ENCODE measurements around the gene PALM3. TPM values are rescaled to one million over a fixed set of nuclear protein-coding genes. Genes with fewer than 3 reads are reported as not detected.
A peak's percentile ranks its signal among the peaks of the same experiment; 100 is the strongest.

PALM3 gene
- total RNA-seq, 5 donors from 2014 or later (not counting 1 experiment from before 2014, with no cell fraction given): 0.16 to 0.39 TPM; not detected in 3

- H3K36me3 ChIP-seq (ENCODE audit: control insufficient read depth in 2 of 2, extremely low read depth in 1 of 2, insufficient read depth in 1 of 2, low read length in 1 of 2): peaks cover 6% of the 10 kb centered on the region in 2 donors
- ChIA-PET POLR2A (interaction anchor here in 1 of 2 donors (0.6 kb wide), 1 partner anchor 9 kb away, joined by 5 read pairs; no protein-coding TSS in a partner anchor), CTCF (interaction anchor here in 1 of 2 donors (0.6 kb wide), 1 partner anchor 199 kb away, joined by 7 read pairs; no protein-coding TSS in a partner anchor)
- H3K4me1 ChIP-seq (ENCODE audit: control insufficient read depth in 1 of 2, extremely low read depth in 1 of 2, insufficient read depth in 2 of 2, low read length in 2 of 2): peaks cover 9 to 27% of the 10 kb centered on the region in 2 experiments
- Mint-ChIP-seq H3K9me3 (no peaks in the 10 kb centered on the region), H3K4me3 (no peak within 1 kb of the TSS), H3K36me3 (peaks cover 10% of the 10 kb centered on the region), H3K27ac (peak within 1 kb of the TSS; percentile 11 to 55), H3K27me3 (no peaks in the 10 kb centered on the region), H3K4me1 (peaks cover 20 to 28% (median 27%) of the 10 kb centered on the region in 3 donors)
- no peaks in the 10 kb centered on the region for H3K27me3 ChIP-seq (replicated peaks in 1 of 2; ENCODE audit: control insufficient read depth in 2 of 2, extremely low read depth in 1 of 2, insufficient read depth in 2 of 2, low read length in 1 of 2)
- DNase-seq: no peak
- ATAC-seq (replicated peaks in 1 of 4): no peak
- H3K9me3 ChIP-seq: no peaks in the 10 kb centered on the region
- H3K27ac ChIP-seq (ENCODE audit: low read length): no peak within 1 kb of the TSS
- H3K4me3 ChIP-seq (ENCODE audit: control insufficient read depth in 1 of 2, extremely low read depth in 1 of 2, low read length in 1 of 2): no peak within 1 kb of the TSS
- 92% methylated on average over 49 of the region's 54 CpGs for WGBS (ENCODE audit: insufficient coverage)
Observed at GRCh38 chr19:14085309-14085995, 23.6 kb upstream of the PALM3 start, which contains the start of gene C19orf67. C19orf67 (minus strand) TSS chr19:14085783; CDS start chr19:14085627, 156 bp downstream.

- no peak overlapping the region for H3K27ac ChIP-seq (ENCODE audit: low read length)
- Mint-ChIP-seq H3K27ac (peak overlapping the region; percentile 63 to 72), H3K36me3 (no peaks in the 10 kb centered on the region), H3K4me3 (peak overlapping the region; percentile 85 to 93 (median 90)), H3K4me1 (peaks cover 20 to 24% (median 21%) of the 10 kb centered on the region in 3 donors), H3K9me3 (no peaks in the 10 kb centered on the region), H3K27me3 (no peaks in the 10 kb centered on the region)
- ChIA-PET POLR2A (interaction anchor here in 1 of 2 donors (0.7 kb wide), 1 partner anchor 109 kb away, joined by 3 read pairs; no protein-coding TSS in a partner anchor), CTCF (interaction anchor here (0.5 to 2.0 kb wide), 5 partner anchors 49 to 907 kb away, joined by 4 to 10 read pairs (median 8); partner anchors contain the start of gene ASF1B (in 1 of the 2))
- DNase-seq (no peak), ATAC-seq (replicated peaks in 1 of 4) (no peak)
- H3K27me3 ChIP-seq (replicated peaks in 1 of 2; ENCODE audit: control insufficient read depth in 2 of 2, extremely low read depth in 1 of 2, insufficient read depth in 2 of 2, low read length in 1 of 2): no peaks in the 10 kb centered on the region
- H3K4me3 ChIP-seq (ENCODE audit: control insufficient read depth in 1 of 2, extremely low read depth in 1 of 2, low read length in 1 of 2): no peak overlapping the region
- WGBS (ENCODE audit: insufficient coverage): 71% methylated on average over 1 of the region's 1 CpG
- no peaks in the 10 kb centered on the region for H3K9me3 ChIP-seq
- no peaks in the 10 kb centered on the region for H3K36me3 ChIP-seq (ENCODE audit: control insufficient read depth in 2 of 2, extremely low read depth in 1 of 2, insufficient read depth in 1 of 2, low read length in 1 of 2)
- H3K4me1 ChIP-seq (ENCODE audit: control insufficient read depth in 1 of 2, extremely low read depth in 1 of 2, insufficient read depth in 2 of 2, low read length in 2 of 2): peaks cover 9 to 21% of the 10 kb centered on the region in 2 experiments
Observed at GRCh38 chr19:14082675-14082960, 20.7 kb upstream of the PALM3 start.

DNA sequence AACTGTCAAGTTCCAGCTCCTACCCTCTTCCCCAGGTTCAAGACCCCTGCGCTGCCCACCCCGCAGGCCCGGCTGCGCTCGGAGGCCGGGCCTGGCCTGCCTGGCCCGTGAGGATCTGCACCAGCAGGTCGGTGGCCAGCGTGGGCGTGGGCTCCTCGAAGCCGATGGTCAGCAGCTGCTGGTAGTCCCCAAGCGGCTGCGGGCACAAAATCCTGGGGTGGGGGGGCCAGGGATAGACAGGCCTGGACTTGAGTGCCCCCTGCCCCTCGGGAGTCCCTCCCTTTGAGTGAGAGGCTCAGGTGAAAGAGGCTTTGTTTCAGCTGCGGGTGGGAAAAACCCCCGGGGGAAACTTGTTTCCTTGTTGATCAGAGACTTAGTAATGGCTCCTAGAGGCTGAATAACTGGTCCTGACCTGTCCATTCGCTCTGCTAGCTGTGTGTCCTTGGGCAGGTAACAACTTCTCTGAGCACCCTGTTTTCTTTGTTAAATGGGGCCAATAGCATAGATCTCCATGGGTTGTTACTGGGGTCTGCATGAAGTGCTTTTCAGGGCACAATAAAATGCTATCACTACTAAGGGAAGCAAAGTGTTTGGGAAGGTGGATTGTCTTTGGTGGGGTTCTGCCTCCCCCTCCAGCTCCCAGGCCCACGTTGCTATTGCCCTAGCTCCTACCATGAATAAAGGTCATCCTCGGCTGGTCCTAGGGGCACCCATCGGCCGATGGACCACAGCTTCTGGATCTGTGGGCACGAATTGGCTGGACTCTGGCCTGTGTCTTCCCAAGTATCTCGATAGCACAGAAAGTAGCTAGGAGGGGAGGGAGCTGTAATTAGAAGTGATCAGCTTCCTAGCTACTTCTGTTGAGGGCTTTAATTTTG, 20.2 kb upstream of the PALM3 start:
- Mint-ChIP-seq H3K4me3 (peak overlapping the region; percentile 85 to 93 (median 90)), H3K4me1 (peaks cover 20 to 24% (median 21%) of the 10 kb centered on the region in 3 donors), H3K9me3 (no peaks in the 10 kb centered on the region), H3K36me3 (no peaks in the 10 kb centered on the region), H3K27ac (peak overlapping the region; percentile 91 to 93), H3K27me3 (no peaks in the 10 kb centered on the region)
- Histone ChIP-seq H3K4me1 (ENCODE audit: control insufficient read depth in 1 of 2, extremely low read depth in 1 of 2, insufficient read depth in 2 of 2, low read length in 2 of 2) (peaks cover 9 to 21% of the 10 kb centered on the region in 2 experiments), H3K4me3 (ENCODE audit: control insufficient read depth in 1 of 2, extremely low read depth in 1 of 2, low read length in 1 of 2) (peak overlapping the region; percentile 66 to 75), H3K27ac (ENCODE audit: low read length) (peak overlapping the region; percentile 68), H3K36me3 (ENCODE audit: control insufficient read depth in 2 of 2, extremely low read depth in 1 of 2, insufficient read depth in 1 of 2, low read length in 1 of 2) (no peaks in the 10 kb centered on the region), H3K27me3 (replicated peaks in 1 of 2; ENCODE audit: control insufficient read depth in 2 of 2, extremely low read depth in 1 of 2, insufficient read depth in 2 of 2, low read length in 1 of 2) (no peaks in the 10 kb centered on the region), H3K9me3 (no peaks in the 10 kb centered on the region)
- ATAC-seq (replicated peaks in 1 of 4) (no peak), DNase-seq (peak in 18 of 35 experiments; percentile 3 to 73 (median 32))
- CTCF ChIA-PET: interaction anchor here (0.5 to 2.0 kb wide), 6 partner anchors 34 to 196 kb away, joined by 3 to 10 read pairs (median 7); partner anchors contain the start of gene ASF1B (in 1 of the 2)
- POLR2A ChIA-PET: interaction anchor here in 1 of 2 donors (0.7 kb wide), 1 partner anchor 109 kb away, joined by 3 read pairs; no protein-coding TSS in a partner anchor
- WGBS (ENCODE audit: insufficient coverage): 30% methylated on average over 19 of the region's 24 CpGs

DNA sequence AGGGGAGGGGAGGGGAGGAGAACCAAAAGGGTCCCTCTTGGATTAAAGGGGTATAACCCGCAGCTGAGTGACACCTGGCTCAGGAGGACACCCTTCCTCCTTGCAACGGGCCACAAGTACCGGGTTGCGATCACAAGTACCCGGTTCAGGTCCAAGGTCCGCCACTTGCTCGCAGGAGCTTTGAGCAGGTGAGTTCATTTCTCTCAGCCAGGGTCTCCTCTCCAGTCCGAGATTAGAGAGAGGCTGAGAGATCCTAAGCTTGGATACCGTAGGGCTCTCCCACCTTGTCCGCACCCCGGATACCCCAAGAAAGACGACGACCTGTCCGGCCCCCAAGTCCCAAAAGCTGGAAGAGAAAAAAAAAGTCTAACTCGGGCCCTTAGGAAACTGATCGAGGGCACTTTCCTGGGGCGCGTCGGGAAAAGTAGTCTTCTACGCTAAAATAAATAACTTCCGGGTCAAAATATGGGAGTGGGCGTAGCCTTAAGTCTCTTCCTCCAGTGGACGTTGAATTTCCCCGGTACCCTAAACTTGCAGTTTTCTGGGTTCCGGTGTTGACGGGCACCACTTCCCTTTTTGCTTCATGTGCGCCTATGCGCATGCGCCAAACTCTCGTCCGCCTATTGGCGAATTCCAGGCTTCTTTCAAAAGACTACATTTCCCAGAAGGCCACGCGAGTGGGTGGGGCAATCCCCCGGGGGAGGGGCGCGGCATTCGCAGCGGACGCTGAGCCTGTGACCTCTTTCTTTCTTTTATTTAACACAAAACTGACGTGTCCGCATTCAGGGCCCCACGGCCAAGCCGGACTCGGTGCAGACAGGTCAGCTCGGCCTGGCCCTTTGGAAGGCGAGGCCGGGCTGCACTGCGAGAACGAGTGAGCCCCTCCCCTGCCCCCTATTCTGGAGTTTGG, 19.3 kb upstream of the PALM3 start:
- Histone ChIP-seq H3K27ac (ENCODE audit: low read length) (peak overlapping the region; percentile 86), H3K4me1 (ENCODE audit: control insufficient read depth in 1 of 2, extremely low read depth in 1 of 2, insufficient read depth in 2 of 2, low read length in 2 of 2) (peaks cover 9 to 21% of the 10 kb centered on the region in 2 experiments), H3K36me3 (ENCODE audit: control insufficient read depth in 2 of 2, extremely low read depth in 1 of 2, insufficient read depth in 1 of 2, low read length in 1 of 2) (no peaks in the 10 kb centered on the region), H3K4me3 (ENCODE audit: control insufficient read depth in 1 of 2, extremely low read depth in 1 of 2, low read length in 1 of 2) (peak overlapping the region; percentile 66 to 75), H3K9me3 (no peaks in the 10 kb centered on the region), H3K27me3 (replicated peaks in 1 of 2; ENCODE audit: control insufficient read depth in 2 of 2, extremely low read depth in 1 of 2, insufficient read depth in 2 of 2, low read length in 1 of 2) (no peaks in the 10 kb centered on the region)
- ATAC-seq (replicated peaks in 1 of 4): peak; percentile 94 to 96 (median 95)
- POLR2A ChIA-PET: no interaction called here
- Mint-ChIP-seq H3K9me3 (no peaks in the 10 kb centered on the region), H3K4me3 (peak overlapping the region; percentile 85 to 93 (median 90)), H3K36me3 (no peaks in the 10 kb centered on the region), H3K27ac (peak overlapping the region; percentile 91 to 93), H3K4me1 (peaks cover 20 to 24% (median 21%) of the 10 kb centered on the region in 3 donors), H3K27me3 (no peaks in the 10 kb centered on the region)
- DNase-seq: peak; percentile 96 to 100 (median 99)
- WGBS (ENCODE audit: insufficient coverage): under 1% methylated on average over 34 of the region's 50 CpGs
- CTCF ChIA-PET: interaction anchor here in 1 of 2 donors (0.6 to 2.0 kb wide), 5 partner anchors 34 to 195 kb away, joined by 3 to 8 read pairs (median 5); partner anchors contain the start of gene ASF1B

- H3K4me3 Mint-ChIP-seq: no peak overlapping the region
- WGBS (ENCODE audit: insufficient coverage): no CpG with 5 or more reads among the region's 2 CpGs
Observed at GRCh38 chr19:14078411-14078810, 16.5 kb upstream of the PALM3 start.

More at GRCh38 chr19:14078411-14078810, 16.5 kb upstream of the PALM3 start:
- Mint-ChIP-seq H3K9me3 (no peaks in the 10 kb centered on the region), H3K36me3 (no peaks in the 10 kb centered on the region), H3K27me3 (no peaks in the 10 kb centered on the region), H3K4me1 (peaks cover 30 to 39% (median 36%) of the 10 kb centered on the region in 3 donors), H3K27ac (no peak overlapping the region)
- DNase-seq: no peak
- H3K4me1 ChIP-seq (ENCODE audit: control insufficient read depth in 1 of 2, extremely low read depth in 1 of 2, insufficient read depth in 2 of 2, low read length in 2 of 2): peaks cover 24 to 41% of the 10 kb centered on the region in 2 experiments
- no peaks in the 10 kb centered on the region for H3K27me3 ChIP-seq (replicated peaks in 1 of 2; ENCODE audit: control insufficient read depth in 2 of 2, extremely low read depth in 1 of 2, insufficient read depth in 2 of 2, low read length in 1 of 2)
- no peak for ATAC-seq (replicated peaks in 1 of 4)
- ChIA-PET POLR2A (no interaction called here), CTCF (interaction anchor here (0.6 to 1.3 kb wide), 5 partner anchors 17 to 553 kb away, joined by 3 to 7 read pairs (median 5); partner anchors contain the start of gene ASF1B (in 1 of the 2))
- H3K27ac ChIP-seq (ENCODE audit: low read length): no peak overlapping the region
- H3K36me3 ChIP-seq (ENCODE audit: control insufficient read depth in 2 of 2, extremely low read depth in 1 of 2, insufficient read depth in 1 of 2, low read length in 1 of 2): no peaks in the 10 kb centered on the region
- H3K9me3 ChIP-seq: no peaks in the 10 kb centered on the region
- H3K4me3 ChIP-seq (ENCODE audit: control insufficient read depth in 1 of 2, extremely low read depth in 1 of 2, low read length in 1 of 2): no peak overlapping the region
